Fibroblast of the aortic adventitia (primary cell): ENCODE measurements around the gene LDLRAD1. TPM values are rescaled to one million over a fixed set of nuclear protein-coding genes. Genes with fewer than 3 reads are reported as not detected.

Experiments
- DNase-seq: peaks from one replicate; pipeline ENCODE4 v3.0.0-alpha.2; 2010; ENCODE audit warnings: low read depth
- H3K4me3 ChIP-seq: 2 replicates; pipeline ENCODE4 v1.5.1; 2011; ENCODE audit warnings: low read depth, mild to moderate bottlenecking, control low read depth, low read length, moderate library complexity
- CTCF ChIP-seq: IDR thresholded peaks from 2 replicates; pipeline ENCODE4 v1.5.1; 2011; ENCODE audit warnings: mild to moderate bottlenecking, low read length, control low read depth, inconsistent platforms; ENCODE audit not compliant: insufficient read depth
- total RNA-seq: library from RNA; depleted of rRNA; stranded (reverse); fragments of >200 nt; gene quantifications from 2 replicates; pipeline ENCODE4 v1.2.3, GENCODE V29; 2012; ENCODE audit warnings: low replicate concordance

The LDLRAD1 gene
- total RNA-seq, 1 donor, result not detected

DNA sequence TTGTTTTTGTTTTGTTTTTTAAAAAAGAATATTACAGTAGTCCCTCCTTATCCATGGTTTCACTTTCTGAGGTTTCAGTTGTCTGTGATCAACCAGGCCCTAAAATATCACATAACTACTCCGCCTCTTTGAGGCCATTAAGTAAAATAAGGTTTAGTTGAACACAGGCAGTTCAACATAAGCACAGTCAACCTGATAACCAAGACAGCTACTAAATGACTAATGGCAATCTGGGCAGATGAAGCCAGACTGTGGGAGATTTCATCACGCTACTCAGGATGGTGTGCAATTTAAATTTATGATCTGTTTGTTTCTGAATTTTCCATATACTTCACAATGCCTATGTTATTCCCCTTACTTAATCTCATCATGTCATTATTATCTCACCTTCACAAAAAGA, 30.1 kb downstream of the LDLRAD1 start:
- H3K4me3 ChIP-seq, result no peak overlapping the region
- DNase-seq, result peak; percentile 36
- no peak for TF ChIP-seq CTCF

- no peak for DNase-seq
These were observed 31.5 kb downstream of the LDLRAD1 start for GRCh38 chr1:53986458-53986857.

DNA sequence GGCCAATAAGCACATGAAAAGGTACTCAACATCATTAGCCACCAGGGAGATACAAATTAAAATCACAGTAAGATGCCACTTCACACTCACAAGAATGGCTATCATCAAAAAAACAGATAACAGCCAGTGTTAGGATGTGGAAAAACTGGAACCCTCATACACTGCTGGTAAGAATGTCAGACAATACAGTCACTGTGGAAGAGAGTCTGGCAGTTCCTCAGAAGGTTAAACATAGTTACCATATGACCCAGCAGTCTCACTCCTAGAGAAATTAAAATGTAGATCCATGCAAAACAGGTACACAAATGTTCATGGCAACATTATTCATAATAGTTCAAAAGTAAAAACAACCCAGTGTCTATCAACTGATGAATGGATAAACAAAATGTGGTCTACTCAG, 33.3 kb downstream of the LDLRAD1 start:
- TF ChIP-seq CTCF, result no peak
- no peak for DNase-seq
- no peak overlapping the region for H3K4me3 ChIP-seq

More at GRCh38 chr1:53986458-53986857, 31.5 kb downstream of the LDLRAD1 start:
- no peak for TF ChIP-seq CTCF
- H3K4me3 ChIP-seq, result no peak overlapping the region

- DNase-seq, result no peak
- no peak for TF ChIP-seq CTCF
- H3K4me3 ChIP-seq, result peak overlapping the region; percentile 31
These were observed 35.3 kb downstream of the LDLRAD1 start for GRCh38 chr1:53982763-53983104.

- peak; percentile 40 for DNase-seq
- H3K4me3 ChIP-seq, result peak overlapping the region; percentile 31
- no peak for TF ChIP-seq CTCF
These were observed 35.8 kb downstream of the LDLRAD1 start for GRCh38 chr1:53982034-53982762.

DNA sequence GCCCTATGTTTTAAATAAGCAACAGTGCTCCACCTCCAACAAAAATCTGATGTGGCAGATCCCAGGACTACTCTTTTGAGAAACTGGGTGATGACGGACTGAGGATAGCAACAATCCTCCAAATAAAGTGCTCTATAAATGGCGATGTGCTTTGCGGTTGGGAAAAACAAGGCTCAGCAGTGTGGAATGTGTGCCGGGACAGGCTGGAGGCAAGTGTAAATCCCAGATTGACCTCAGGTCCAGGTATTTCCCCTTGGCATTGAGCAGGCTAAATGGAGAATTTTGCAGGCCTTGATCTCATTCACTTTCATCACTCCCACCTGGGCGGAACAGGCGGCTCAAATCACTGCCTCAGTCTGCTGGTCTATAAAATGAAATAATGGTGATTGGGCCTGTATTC, 36.8 kb downstream of the LDLRAD1 start:
- no peak overlapping the region for H3K4me3 ChIP-seq
- TF ChIP-seq CTCF, result no peak
- no peak for DNase-seq
